Nephron (organoid): ENCODE data around the gene FBLN2.
A peak's percentile ranks its signal among the peaks of the same experiment; 100 is the strongest.

Source experiments
- H3K27ac Mint-ChIP-seq, 3 experiments: 2 replicates each; pipeline ENCODE4 v1.8.0; 2020; ENCODE audit warnings: mixed read lengths in 3 of 3, mild to moderate bottlenecking in 2 of 3, moderate library complexity in 1 of 3
- H3K27me3 Mint-ChIP-seq: 2 replicates; pipeline ENCODE4 v1.8.0; 2021; ENCODE audit warnings: low read depth, mild to moderate bottlenecking, moderate library complexity, mixed read lengths
- H3K36me3 Mint-ChIP-seq: 2 replicates; pipeline ENCODE4 v1.8.0; 2020; ENCODE audit warnings: low read depth, mixed read lengths
- H3K4me1 Mint-ChIP-seq: 2 replicates; pipeline ENCODE4 v1.8.0; 2020; ENCODE audit warnings: mixed read lengths
- H3K4me3 Mint-ChIP-seq, 3 experiments: 2 replicates each; pipeline ENCODE4 v1.8.0; 2020; ENCODE audit warnings: mild to moderate bottlenecking in 3 of 3, mixed read lengths in 3 of 3, moderate library complexity in 2 of 3
- H3K9me3 Mint-ChIP-seq: 2 replicates; pipeline ENCODE4 v1.8.0; 2020; ENCODE audit warnings: mixed read lengths
- TF ChIP-seq, protein P1 (sequence below), 3 experiments: fragments of 200-600 bp; sonication (generic); IDR thresholded peaks; one replicate each; pipeline ENCODE4 v1.5.0; 2021; ENCODE audit warnings: antibody characterized with exemption in 3 of 3; ENCODE audit not compliant: unreplicated experiment in 3 of 3

Gene FBLN2

GRCh38 chr3:13540297-13540995 is 8.5 kb upstream of the FBLN2 start:
- H3K36me3 Mint-ChIP-seq: no peaks in the 10 kb centered on the region

GRCh38 chr3:13541691-13542090 is 7.2 kb upstream of the FBLN2 start:
- Mint-ChIP-seq H3K27ac (no peak overlapping the region), H3K4me1 (peaks cover 31% of the 10 kb centered on the region), H3K9me3 (peaks cover 2% of the 10 kb centered on the region), H3K36me3 (no peaks in the 10 kb centered on the region), H3K4me3 (no peak overlapping the region), H3K27me3 (peaks cover 36% of the 10 kb centered on the region)
- TF ChIP-seq, protein P1, sequence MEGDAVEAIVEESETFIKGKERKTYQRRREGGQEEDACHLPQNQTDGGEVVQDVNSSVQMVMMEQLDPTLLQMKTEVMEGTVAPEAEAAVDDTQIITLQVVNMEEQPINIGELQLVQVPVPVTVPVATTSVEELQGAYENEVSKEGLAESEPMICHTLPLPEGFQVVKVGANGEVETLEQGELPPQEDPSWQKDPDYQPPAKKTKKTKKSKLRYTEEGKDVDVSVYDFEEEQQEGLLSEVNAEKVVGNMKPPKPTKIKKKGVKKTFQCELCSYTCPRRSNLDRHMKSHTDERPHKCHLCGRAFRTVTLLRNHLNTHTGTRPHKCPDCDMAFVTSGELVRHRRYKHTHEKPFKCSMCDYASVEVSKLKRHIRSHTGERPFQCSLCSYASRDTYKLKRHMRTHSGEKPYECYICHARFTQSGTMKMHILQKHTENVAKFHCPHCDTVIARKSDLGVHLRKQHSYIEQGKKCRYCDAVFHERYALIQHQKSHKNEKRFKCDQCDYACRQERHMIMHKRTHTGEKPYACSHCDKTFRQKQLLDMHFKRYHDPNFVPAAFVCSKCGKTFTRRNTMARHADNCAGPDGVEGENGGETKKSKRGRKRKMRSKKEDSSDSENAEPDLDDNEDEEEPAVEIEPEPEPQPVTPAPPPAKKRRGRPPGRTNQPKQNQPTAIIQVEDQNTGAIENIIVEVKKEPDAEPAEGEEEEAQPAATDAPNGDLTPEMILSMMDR (IDR thresholded peaks at IDR 0.05; ENCODE audit: unreplicated experiment in 3 of 3): no peak

More at GRCh38 chr3:13540297-13540995, 8.5 kb upstream of the FBLN2 start:
- TF ChIP-seq, protein P1 (IDR thresholded peaks at IDR 0.05; ENCODE audit: unreplicated experiment in 3 of 3): no peak
- Mint-ChIP-seq H3K27ac (no peak overlapping the region), H3K4me3 (no peak overlapping the region), H3K4me1 (peaks cover 26% of the 10 kb centered on the region), H3K9me3 (peaks cover 2% of the 10 kb centered on the region), H3K27me3 (peaks cover 35% of the 10 kb centered on the region)

DNA sequence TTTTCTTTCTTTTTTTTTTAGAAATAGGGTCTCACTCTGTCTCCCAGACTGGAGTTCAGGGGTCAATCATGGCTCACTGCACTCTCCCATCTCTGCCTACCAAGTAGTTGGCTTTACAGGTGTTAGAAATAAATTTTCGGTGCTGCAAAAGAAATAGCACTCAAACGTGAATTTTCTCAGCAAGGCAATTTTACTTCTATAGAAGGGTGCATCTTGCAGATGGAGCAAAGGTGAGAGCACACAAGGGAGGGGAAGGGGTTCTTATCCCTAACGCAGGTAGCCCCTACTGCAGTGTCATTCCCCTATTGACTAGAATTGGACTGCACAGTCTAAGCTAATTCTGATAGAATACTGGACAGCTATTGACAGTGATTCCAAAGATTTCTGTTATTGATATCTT is 6.8 kb upstream of the FBLN2 start:
- Mint-ChIP-seq H3K36me3 (no peaks in the 10 kb centered on the region), H3K27me3 (peaks cover 38% of the 10 kb centered on the region)
- TF ChIP-seq, protein P1 (IDR thresholded peaks at IDR 0.05; ENCODE audit: unreplicated experiment in 3 of 3): no peak

GRCh38 chr3:13543253-13543652 is 5.7 kb upstream of the FBLN2 start:
- no peak overlapping the region for H3K4me3 Mint-ChIP-seq
- H3K27ac Mint-ChIP-seq: no peak overlapping the region

More for the DNA sequence above, 6.8 kb upstream of the FBLN2 start:
- peaks cover 2% of the 10 kb centered on the region for H3K9me3 Mint-ChIP-seq
- peaks cover 31% of the 10 kb centered on the region for H3K4me1 Mint-ChIP-seq
- H3K4me3 Mint-ChIP-seq: no peak overlapping the region
- no peak overlapping the region for H3K27ac Mint-ChIP-seq

DNA sequence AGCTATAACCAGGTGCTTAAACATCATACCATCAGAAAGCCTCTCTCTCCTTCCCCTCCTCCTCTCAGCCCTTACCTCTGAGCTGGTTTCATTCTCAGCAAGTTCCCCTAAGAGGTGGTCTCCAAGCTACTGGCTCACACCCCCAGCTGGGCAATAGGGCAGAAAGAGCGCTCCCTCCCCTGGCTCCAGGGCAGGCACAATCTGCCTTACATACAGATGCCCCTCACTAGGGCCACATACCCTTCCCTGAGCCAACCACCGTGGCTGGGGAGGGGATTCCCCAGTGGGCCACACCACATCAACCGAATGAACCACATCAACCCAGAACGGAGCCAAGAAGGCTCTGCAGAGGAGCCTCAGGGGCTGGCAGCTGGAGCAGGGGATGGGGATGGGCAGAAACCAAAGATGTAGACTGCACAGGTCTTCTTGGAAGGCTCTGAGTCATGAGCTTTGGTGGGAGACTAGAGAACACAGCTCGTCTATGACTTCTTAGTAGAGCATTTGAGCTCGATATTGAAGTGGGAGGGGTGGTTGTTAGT is 4.6 kb upstream of the FBLN2 start:
- Mint-ChIP-seq H3K9me3 (no peaks in the 10 kb centered on the region), H3K27ac (peak overlapping the region in 2 of 3 experiments; percentile 13 to 43), H3K36me3 (no peaks in the 10 kb centered on the region), H3K4me1 (peaks cover 29% of the 10 kb centered on the region), H3K4me3 (no peak overlapping the region), H3K27me3 (peaks cover 36% of the 10 kb centered on the region)
- TF ChIP-seq, protein P1 (IDR thresholded peaks at IDR 0.05; ENCODE audit: unreplicated experiment in 3 of 3): no peak

More at GRCh38 chr3:13543253-13543652, 5.7 kb upstream of the FBLN2 start:
- no peaks in the 10 kb centered on the region for H3K9me3 Mint-ChIP-seq
- peaks cover 35% of the 10 kb centered on the region for H3K4me1 Mint-ChIP-seq
- no peaks in the 10 kb centered on the region for H3K36me3 Mint-ChIP-seq
- H3K27me3 Mint-ChIP-seq: peaks cover 41% of the 10 kb centered on the region
- TF ChIP-seq, protein P1 (IDR thresholded peaks at IDR 0.05; ENCODE audit: unreplicated experiment in 3 of 3): no peak
